ENCODE measurements around the gene PDIA2. TPM values are rescaled to one million over a fixed set of nuclear protein-coding genes. Genes with fewer than 3 reads are reported as not detected.
A peak's percentile ranks its signal among the peaks of the same experiment; 100 is the strongest.

PDIA2 gene
- total and polyA plus RNA-seq, 3 donors from 2014 or later = 1.2 to 5.3 (median 2.6) TPM

GRCh38 chr16:275041-275641 lies 7.8 kb upstream of the PDIA2 start:
- 3% methylated on average over 37 of the region's 58 CpGs; no CpG with 5 or more reads in 1 of the 2 donors for WGBS, 2 donors
- no peaks in the 10 kb centered on the region for H3K27me3 ChIP-seq
- intact Hi-C loops (cut with DNase I; ENCODE audit: low total_unique reads) = no loop called here
- no peaks in the 10 kb centered on the region for H3K9me3 ChIP-seq
- no peaks in the 10 kb centered on the region for H3K4me1 ChIP-seq
- DNase-seq = no peak
- TF ChIP-seq CTCF (IDR thresholded peaks at IDR 0.05) = no peak
- no peak for TF ChIP-seq POLR2A (IDR thresholded peaks at IDR 0.05)
- H3K36me3 ChIP-seq (ENCODE audit: low read depth, missing control alignments) = no peaks in the 10 kb centered on the region
- no peak overlapping the region for H3K27ac ChIP-seq
- peak overlapping the region in 1 of 2 donors; percentile 14 for H3K4me3 ChIP-seq

- WGBS, 2 donors = 3% methylated on average over 54 of the region's 56 CpGs; no CpG with 5 or more reads in 1 of the 2 donors
- H3K4me1 ChIP-seq = no peaks in the 10 kb centered on the region
- H3K27ac ChIP-seq = no peak within 1 kb of the TSS
- DNase-seq = no peak
- H3K27me3 ChIP-seq = no peaks in the 10 kb centered on the region
- TF ChIP-seq CTCF (IDR thresholded peaks at IDR 0.05) = no peak
- no peak for TF ChIP-seq POLR2A (IDR thresholded peaks at IDR 0.05)
- no peaks in the 10 kb centered on the region for H3K36me3 ChIP-seq (ENCODE audit: low read depth, missing control alignments)
- no peaks in the 10 kb centered on the region for H3K9me3 ChIP-seq
- intact Hi-C loops (cut with DNase I; ENCODE audit: low total_unique reads) = no loop called here
- peak within 1 kb of the TSS in 1 of 2 donors; percentile 14 for H3K4me3 ChIP-seq
These were observed 7.2 kb upstream of the PDIA2 start, which contains the start of gene RGS11 for GRCh38 chr16:275786-276232. Gene RGS11, minus strand, starts transcription at chr16:275944. Its CDS starts 33 bp downstream, at chr16:275911.

- no peak for DNase-seq
- Histone ChIP-seq H3K36me3 (ENCODE audit: low read depth, missing control alignments) (no peaks in the 10 kb centered on the region), H3K27ac (no peak overlapping the region), H3K4me3 (no peak overlapping the region), H3K27me3 (no peaks in the 10 kb centered on the region), H3K9me3 (no peaks in the 10 kb centered on the region), H3K4me1 (no peaks in the 10 kb centered on the region)
- 75 to 82% methylated on average over 14 to 20 of the region's 20 CpGs for WGBS, 2 donors
- intact Hi-C loops (cut with DNase I; ENCODE audit: low total_unique reads) = no loop called here
- no peak for TF ChIP-seq POLR2A (IDR thresholded peaks at IDR 0.05)
- TF ChIP-seq CTCF (IDR thresholded peaks at IDR 0.05) = no peak
These were observed 6.4 kb upstream of the PDIA2 start for GRCh38 chr16:276426-277077.

DNA sequence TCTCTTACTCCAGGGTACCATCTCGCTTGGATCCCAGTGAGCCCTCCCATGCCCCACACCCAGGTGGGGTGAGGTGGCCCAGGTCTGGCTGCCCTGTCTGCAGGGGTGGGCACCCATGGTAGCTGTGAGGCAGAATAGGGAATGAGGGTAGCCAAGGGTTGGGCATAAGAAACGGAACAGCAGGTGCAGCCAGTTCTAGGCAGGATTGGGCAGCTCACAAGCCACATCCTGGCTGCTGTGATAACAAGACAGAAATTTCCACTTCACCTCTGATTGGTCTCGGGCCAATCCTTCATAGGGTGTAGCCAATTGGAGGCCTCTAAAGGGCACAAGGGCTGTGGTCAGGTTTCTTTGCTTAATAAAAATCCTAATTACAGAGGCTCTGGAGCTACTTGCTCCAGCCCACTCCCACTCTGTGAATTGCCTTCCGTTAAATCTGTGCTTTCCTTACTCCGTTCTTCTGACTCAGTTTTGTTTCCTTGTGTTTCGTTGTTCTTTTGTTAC lies 4.0 kb upstream of the PDIA2 start:
- H3K36me3 ChIP-seq (ENCODE audit: low read depth, missing control alignments) = no peaks in the 10 kb centered on the region
- no peaks in the 10 kb centered on the region for H3K9me3 ChIP-seq
- TF ChIP-seq CTCF (IDR thresholded peaks at IDR 0.05) (no peak), POLR2A (IDR thresholded peaks at IDR 0.05) (no peak)
- DNase-seq = no peak
- H3K27ac ChIP-seq = no peak overlapping the region
- H3K4me3 ChIP-seq = no peak overlapping the region
- intact Hi-C loops (cut with DNase I; ENCODE audit: low total_unique reads) = no loop called here
- no peaks in the 10 kb centered on the region for H3K4me1 ChIP-seq
- H3K27me3 ChIP-seq = no peaks in the 10 kb centered on the region
- 60 to 61% methylated on average over 6 of the region's 6 CpGs for WGBS, 2 donors

Measured in testis (tissue), 3 donors.